Esophagus muscularis mucosa (tissue), 2 donors: ENCODE results near the gene ST7.

Experiments used
- EP300 ChIP-seq: sonication (generic); formaldehyde crosslinking; IDR thresholded peaks from one replicate; pipeline ENCODE4 v1.6.1; 2017; ENCODE audit warnings: antibody characterized with exemption
- POLR2A ChIP-seq: fragments of 450-650 bp; IDR thresholded peaks from one replicate; pipeline ENCODE4 v1.6.1; 2017; ENCODE audit warnings: antibody characterized with exemption, moderate library complexity, mild to moderate bottlenecking, low read depth

- no peak for TF ChIP-seq POLR2A
- no peak for TF ChIP-seq EP300
These were observed 242.2 kb downstream of the ST7 start for GRCh38 chr7:117195361-117196029.
